Measurements from ENCODE around the gene NTM.
A peak's percentile ranks its signal among the peaks of the same experiment; 100 is the strongest.
"Not testable (repeated sequence)": the region's sequence is repeated elsewhere in the genome, so short reads cannot be mapped to it uniquely, and the experiment has no call there.

NTM gene

GRCh38 chr11:132307309-132308020 is 937.0 kb downstream of the NTM start:
- DNase-seq: no peak

GRCh38 chr11:132310390-132311375 is 940.3 kb downstream of the NTM start:
- no peak for DNase-seq

GRCh38 chr11:132311703-132312102 is 941.3 kb downstream of the NTM start:
- DNase-seq: no peak

- DNase-seq: no peak
These were observed 941.7 kb downstream of the NTM start for GRCh38 chr11:132312161-132312560.

GRCh38 chr11:132312701-132313111 is 942.3 kb downstream of the NTM start:
- DNase-seq: peak in 2 of 3 donors; percentile 25 to 28

GRCh38 chr11:132314911-132315455 is 944.6 kb downstream of the NTM start:
- DNase-seq: no peak

GRCh38 chr11:132315696-132316095 is 945.3 kb downstream of the NTM start:
- DNase-seq: no peak

GRCh38 chr11:132318421-132319157 is 948.2 kb downstream of the NTM start:
- DNase-seq: no peak

- DNase-seq: not testable (repeated sequence)
These were observed 949.0 kb downstream of the NTM start for GRCh38 chr11:132319419-132319818.

GRCh38 chr11:132330515-132330914 is 960.1 kb downstream of the NTM start:
- DNase-seq: no peak

- no peak for DNase-seq
These were observed 962.1 kb downstream of the NTM start for GRCh38 chr11:132332521-132332920.

GRCh38 chr11:132334769-132335280 is 964.4 kb downstream of the NTM start:
- DNase-seq: no peak

- DNase-seq: no peak
These were observed 964.9 kb downstream of the NTM start for GRCh38 chr11:132335311-132335710.

GRCh38 chr11:132336781-132337535 is 966.5 kb downstream of the NTM start:
- no peak for DNase-seq

- DNase-seq: no peak
These were observed 967.5 kb downstream of the NTM start for GRCh38 chr11:132337819-132338416.

- no peak for DNase-seq
These were observed 972.0 kb downstream of the NTM start for GRCh38 chr11:132342408-132342807.

GRCh38 chr11:132343445-132344175 is 973.2 kb downstream of the NTM start:
- DNase-seq: no peak

- no peak for DNase-seq
These were observed 976.2 kb downstream of the NTM start for GRCh38 chr11:132346558-132347148.

GRCh38 chr11:132347156-132348090 is 977.0 kb downstream of the NTM start:
- DNase-seq: no peak

Data from suppressor macrophage treated with lipopolysaccharide for 1 hour (primary cell).